Lower leg skin (tissue), 3 donors: Measurements from ENCODE around the gene ARHGAP19.

ENCODE experiments used
- POLR2A ChIP-seq, 2 donors: fragments of 450-650 bp; IDR thresholded peaks; one replicate each; pipeline ENCODE4 v1.6.1; 2016 to 2017; ENCODE audit warnings: antibody characterized with exemption in 2 of 2, mild to moderate bottlenecking in 1 of 2, moderate library complexity in 1 of 2
- TF ChIP-seq, protein P1 (sequence below), 3 donors: fragments of 450-650 bp; IDR thresholded peaks; one replicate each; pipeline ENCODE4 v1.5.1; 2016; ENCODE audit warnings: antibody characterized with exemption in 3 of 3, mild to moderate bottlenecking in 3 of 3, moderate library complexity in 2 of 3

DNA sequence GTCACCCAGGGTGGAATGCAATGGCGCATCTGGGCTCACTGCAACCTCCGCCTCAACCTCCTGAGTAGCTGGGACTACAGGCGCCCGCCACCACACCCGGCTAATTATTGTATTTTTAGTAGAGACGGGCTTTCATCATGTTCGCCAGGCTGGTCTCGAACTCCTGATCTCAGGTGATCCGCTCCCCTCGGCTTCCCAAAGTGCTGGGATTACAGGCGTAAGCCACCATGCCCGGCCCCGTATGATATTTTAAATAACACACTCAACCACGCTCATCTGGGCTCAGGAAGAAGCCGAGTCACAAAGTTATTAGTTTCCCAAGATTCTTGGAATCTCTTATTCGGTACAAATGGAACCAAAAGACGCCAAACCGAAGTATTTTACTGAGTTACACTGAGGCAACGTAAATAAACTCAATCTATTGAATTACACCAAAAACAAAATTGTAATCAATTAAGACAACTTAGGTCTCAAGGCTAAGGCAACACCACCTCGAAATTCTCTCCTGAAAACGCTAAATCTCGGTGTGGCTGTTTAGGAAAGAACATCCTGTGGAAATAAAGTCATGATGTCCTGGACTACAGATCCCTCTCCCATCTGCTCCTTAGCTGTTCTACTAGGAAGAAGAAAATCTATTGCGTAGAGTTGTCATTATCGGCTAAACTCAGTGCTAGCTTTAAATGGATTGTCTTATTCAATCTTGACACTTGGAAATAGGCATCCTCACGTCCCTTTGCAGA lies 910 bp downstream of the ARHGAP19 start:
- TF ChIP-seq, protein P1, sequence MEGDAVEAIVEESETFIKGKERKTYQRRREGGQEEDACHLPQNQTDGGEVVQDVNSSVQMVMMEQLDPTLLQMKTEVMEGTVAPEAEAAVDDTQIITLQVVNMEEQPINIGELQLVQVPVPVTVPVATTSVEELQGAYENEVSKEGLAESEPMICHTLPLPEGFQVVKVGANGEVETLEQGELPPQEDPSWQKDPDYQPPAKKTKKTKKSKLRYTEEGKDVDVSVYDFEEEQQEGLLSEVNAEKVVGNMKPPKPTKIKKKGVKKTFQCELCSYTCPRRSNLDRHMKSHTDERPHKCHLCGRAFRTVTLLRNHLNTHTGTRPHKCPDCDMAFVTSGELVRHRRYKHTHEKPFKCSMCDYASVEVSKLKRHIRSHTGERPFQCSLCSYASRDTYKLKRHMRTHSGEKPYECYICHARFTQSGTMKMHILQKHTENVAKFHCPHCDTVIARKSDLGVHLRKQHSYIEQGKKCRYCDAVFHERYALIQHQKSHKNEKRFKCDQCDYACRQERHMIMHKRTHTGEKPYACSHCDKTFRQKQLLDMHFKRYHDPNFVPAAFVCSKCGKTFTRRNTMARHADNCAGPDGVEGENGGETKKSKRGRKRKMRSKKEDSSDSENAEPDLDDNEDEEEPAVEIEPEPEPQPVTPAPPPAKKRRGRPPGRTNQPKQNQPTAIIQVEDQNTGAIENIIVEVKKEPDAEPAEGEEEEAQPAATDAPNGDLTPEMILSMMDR (IDR thresholded peaks at IDR 0.05), result no peak
- no peak for TF ChIP-seq POLR2A (IDR thresholded peaks at IDR 0.05)
